Measurements from ENCODE around the gene BCKDK. TPM values are rescaled to one million over a fixed set of nuclear protein-coding genes. Genes with fewer than 3 reads are reported as not detected.

Gene BCKDK
- polyA plus RNA-seq, 6 donors from 2014 or later: 23.1 to 41.2 (median 27.3) TPM

- peaks cover 9 to 27% (median 12%) of the 10 kb centered on the region in 3 donors for H3K4me1 Mint-ChIP-seq
- H3K36me3 Mint-ChIP-seq: no peaks in the 10 kb centered on the region
- no peak overlapping the region for H3K27ac Mint-ChIP-seq
- no peak for ATAC-seq (ENCODE audit: low read depth in 2 of 2)
- no peaks in the 10 kb centered on the region for H3K27me3 Mint-ChIP-seq
- no peaks in the 10 kb centered on the region for H3K9me3 Mint-ChIP-seq
- no peak for DNase-seq
- H3K4me3 Mint-ChIP-seq: peak overlapping the region in 1 of 8 donors; percentile 15
These were observed 24.6 kb upstream of the BCKDK start for GRCh38 chr16:31083556-31083955.

- H3K4me3 Mint-ChIP-seq: no peak overlapping the region
These were observed 24.2 kb upstream of the BCKDK start for GRCh38 chr16:31083981-31084380.

DNA sequence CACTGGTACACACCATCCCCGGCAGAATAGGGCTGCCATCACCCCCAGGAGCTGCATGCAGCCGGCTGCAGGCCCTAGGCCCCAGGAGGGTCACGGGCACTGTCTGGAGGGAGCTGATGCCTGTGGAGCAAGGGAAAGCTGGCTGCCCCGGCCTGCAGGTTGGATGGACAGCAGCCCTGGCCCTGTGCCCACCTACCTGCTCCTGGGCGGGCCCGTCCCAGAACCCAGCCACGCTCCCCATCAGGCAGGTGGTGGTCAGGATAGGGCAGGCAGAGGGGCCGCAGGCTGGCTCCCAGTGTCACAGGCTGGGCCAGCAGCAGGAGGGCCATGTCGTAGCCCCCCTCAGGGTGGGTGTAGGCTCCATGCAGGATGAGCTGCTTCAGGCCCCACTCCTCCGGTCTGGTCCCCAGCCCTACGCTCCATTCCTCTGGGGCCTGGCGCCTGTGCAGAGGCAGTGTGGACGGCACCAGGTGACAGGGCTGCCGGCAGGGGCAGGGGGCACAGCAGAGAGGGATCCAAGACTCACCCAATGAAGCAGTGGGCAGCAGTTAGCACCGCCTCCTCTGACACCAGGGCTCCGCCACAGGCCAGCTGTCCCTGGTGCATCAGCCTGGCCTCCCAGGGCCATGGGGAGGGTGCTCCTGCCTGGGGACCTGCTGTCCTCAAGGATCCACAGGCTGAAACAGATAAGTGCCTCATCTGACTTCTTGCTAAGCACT is 23.4 kb upstream of the BCKDK start:
- Mint-ChIP-seq H3K4me1 (peaks cover 9 to 16% (median 11%) of the 10 kb centered on the region in 3 donors), H3K4me3 (no peak overlapping the region), H3K36me3 (no peaks in the 10 kb centered on the region), H3K9me3 (no peaks in the 10 kb centered on the region), H3K27ac (peak overlapping the region in 1 of 6 donors; percentile 11), H3K27me3 (no peaks in the 10 kb centered on the region)
- ATAC-seq (ENCODE audit: low read depth in 2 of 2): no peak
- no peak for DNase-seq

More at GRCh38 chr16:31083981-31084380, 24.2 kb upstream of the BCKDK start:
- ATAC-seq (ENCODE audit: low read depth in 2 of 2): no peak
- no peaks in the 10 kb centered on the region for H3K36me3 Mint-ChIP-seq
- no peak for DNase-seq
- no peak overlapping the region for H3K27ac Mint-ChIP-seq
- no peaks in the 10 kb centered on the region for H3K27me3 Mint-ChIP-seq
- H3K4me1 Mint-ChIP-seq: peaks cover 9 to 23% (median 11%) of the 10 kb centered on the region in 3 donors
- H3K9me3 Mint-ChIP-seq: no peaks in the 10 kb centered on the region

DNA sequence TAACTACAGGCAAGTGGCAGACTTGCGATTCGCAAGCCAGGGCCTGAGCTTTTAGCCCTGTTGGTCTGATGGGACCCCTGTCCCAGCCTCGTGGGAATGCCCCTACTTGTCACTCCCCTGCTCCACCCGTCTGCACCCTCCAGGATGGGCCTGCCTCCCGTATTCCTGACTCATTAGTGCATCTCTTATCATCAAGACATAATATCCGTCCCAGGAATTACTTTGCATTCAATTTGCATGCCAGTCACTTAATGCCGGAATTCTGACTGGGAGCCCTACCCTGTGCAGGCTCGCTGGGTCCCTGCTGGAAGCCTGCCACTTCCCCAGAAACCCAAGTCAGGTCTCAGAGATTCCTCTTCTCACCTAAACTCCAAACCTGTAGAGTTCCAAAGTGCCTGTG is 22.8 kb upstream of the BCKDK start:
- no peaks in the 10 kb centered on the region for H3K36me3 Mint-ChIP-seq
- no peaks in the 10 kb centered on the region for H3K9me3 Mint-ChIP-seq
- no peak for DNase-seq
- no peak for ATAC-seq (ENCODE audit: low read depth in 2 of 2)
- no peak overlapping the region for H3K4me3 Mint-ChIP-seq
- H3K27ac Mint-ChIP-seq: peak overlapping the region in 3 of 6 donors; percentile 42 to 81 (median 75)
- peaks cover 9 to 16% (median 11%) of the 10 kb centered on the region in 3 donors for H3K4me1 Mint-ChIP-seq
- H3K27me3 Mint-ChIP-seq: no peaks in the 10 kb centered on the region

- peaks cover 7 to 16% (median 9%) of the 10 kb centered on the region in 3 donors for H3K4me1 Mint-ChIP-seq
- ATAC-seq (ENCODE audit: low read depth in 2 of 2) (no peak), DNase-seq (no peak)
- no peaks in the 10 kb centered on the region for H3K36me3 Mint-ChIP-seq
- peak overlapping the region in 1 of 8 donors; percentile 42 for H3K4me3 Mint-ChIP-seq
- no peaks in the 10 kb centered on the region for H3K27me3 Mint-ChIP-seq
- no peaks in the 10 kb centered on the region for H3K9me3 Mint-ChIP-seq
- peak overlapping the region in 2 of 6 donors; percentile 20 to 75 for H3K27ac Mint-ChIP-seq
These were observed 22.1 kb upstream of the BCKDK start for GRCh38 chr16:31085873-31086628.

- no peak for ATAC-seq (ENCODE audit: low read depth in 2 of 2)
- Mint-ChIP-seq H3K9me3 (no peaks in the 10 kb centered on the region), H3K36me3 (no peaks in the 10 kb centered on the region), H3K4me3 (no peak overlapping the region), H3K27ac (no peak overlapping the region), H3K4me1 (peaks cover 7 to 12% (median 9%) of the 10 kb centered on the region in 3 donors), H3K27me3 (no peaks in the 10 kb centered on the region)
- no peak for DNase-seq
These were observed 21.6 kb upstream of the BCKDK start for GRCh38 chr16:31086629-31086906.

GRCh38 chr16:31087481-31087880 is 20.7 kb upstream of the BCKDK start:
- no peaks in the 10 kb centered on the region for H3K36me3 Mint-ChIP-seq
- no peaks in the 10 kb centered on the region for H3K27me3 Mint-ChIP-seq
- DNase-seq (no peak), ATAC-seq (ENCODE audit: low read depth in 2 of 2) (no peak)
- H3K27ac Mint-ChIP-seq: no peak overlapping the region
- H3K9me3 Mint-ChIP-seq: no peaks in the 10 kb centered on the region
- peaks cover 0 to 6% (median 4%) of the 10 kb centered on the region in 3 donors for H3K4me1 Mint-ChIP-seq
- H3K4me3 Mint-ChIP-seq: no peak overlapping the region

DNA sequence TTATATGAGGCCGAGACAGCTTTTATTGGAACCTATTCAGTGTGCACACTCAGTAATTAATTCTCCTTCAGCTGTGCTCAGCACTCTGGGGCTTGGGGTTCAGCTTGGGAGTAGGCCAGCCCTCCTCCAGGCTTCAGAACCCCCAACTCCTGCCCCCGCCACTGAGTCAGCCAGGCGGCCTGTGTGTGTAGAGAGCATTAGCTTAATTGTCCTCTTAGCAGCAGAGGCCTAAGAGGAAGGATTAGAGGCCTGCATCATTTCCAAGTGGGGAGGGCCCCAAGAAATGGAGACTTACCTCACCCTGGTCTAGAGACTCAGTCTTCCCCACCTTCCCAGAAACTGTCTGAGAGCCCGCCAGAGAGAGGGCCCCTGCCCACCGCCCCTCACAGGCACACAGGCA is 20.2 kb upstream of the BCKDK start:
- ATAC-seq (ENCODE audit: low read depth in 2 of 2): no peak
- H3K9me3 Mint-ChIP-seq: no peaks in the 10 kb centered on the region
- H3K4me1 Mint-ChIP-seq: peaks cover 0 to 6% (median 4%) of the 10 kb centered on the region in 3 donors
- H3K4me3 Mint-ChIP-seq: no peak overlapping the region
- DNase-seq: no peak
- no peaks in the 10 kb centered on the region for H3K27me3 Mint-ChIP-seq
- H3K36me3 Mint-ChIP-seq: no peaks in the 10 kb centered on the region
- H3K27ac Mint-ChIP-seq: no peak overlapping the region

DNA sequence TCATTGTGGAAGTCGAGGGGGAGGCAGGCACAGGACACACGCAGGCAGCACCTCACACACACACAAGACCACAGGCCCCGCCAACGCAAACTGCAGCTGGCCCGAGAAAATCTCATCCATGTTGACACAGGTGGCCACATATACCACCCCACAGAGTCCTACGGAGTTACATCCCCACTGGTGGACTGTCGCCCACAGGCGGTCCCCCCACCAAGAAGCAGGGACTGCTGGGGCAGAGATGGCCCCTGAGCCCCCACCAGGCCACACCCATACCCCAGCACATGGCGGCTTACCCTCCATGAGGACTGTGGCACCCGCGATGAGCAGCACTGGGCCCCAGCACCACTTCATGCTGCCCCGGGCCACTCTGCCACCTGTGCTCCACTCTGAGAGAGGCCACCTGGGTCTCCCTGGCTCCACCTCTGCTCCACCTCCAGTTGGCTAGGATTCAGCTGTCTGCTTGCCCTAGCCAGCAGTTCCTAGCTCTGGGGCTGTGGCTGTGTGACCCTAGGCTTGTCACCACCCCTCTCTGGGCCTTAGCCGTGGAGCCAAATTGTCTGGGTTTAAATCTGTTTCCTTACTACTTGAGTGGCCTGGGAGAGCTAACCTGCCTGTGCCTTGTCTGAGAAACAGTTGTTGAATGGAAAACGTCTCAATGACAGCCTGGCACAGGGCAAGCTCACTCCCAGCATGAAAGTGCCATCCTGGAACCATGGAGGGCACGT is 19.6 kb upstream of the BCKDK start, which contains the start of gene PRSS53:
TSS of gene PRSS53 (minus strand) at position 485 of the 725 bp plus-strand sequence. CDS start at position 351, 134 bp downstream.
- Mint-ChIP-seq H3K4me3 (peak within 1 kb of the TSS in 1 of 8 donors; percentile 15), H3K36me3 (no peaks in the 10 kb centered on the region), H3K4me1 (peaks cover 3 to 7% (median 6%) of the 10 kb centered on the region in 3 donors), H3K9me3 (no peaks in the 10 kb centered on the region), H3K27ac (peak within 1 kb of the TSS in 1 of 6 donors; percentile 47), H3K27me3 (no peaks in the 10 kb centered on the region)
- DNase-seq (no peak), ATAC-seq (ENCODE audit: low read depth in 2 of 2) (no peak)

GRCh38 chr16:31089199-31089598 is 19.0 kb upstream of the BCKDK start:
- Mint-ChIP-seq H3K4me3 (no peak overlapping the region), H3K27me3 (no peaks in the 10 kb centered on the region), H3K4me1 (peaks cover 9 to 12% (median 10%) of the 10 kb centered on the region in 3 donors), H3K27ac (peak overlapping the region in 1 of 6 donors; percentile 47), H3K36me3 (no peaks in the 10 kb centered on the region), H3K9me3 (no peaks in the 10 kb centered on the region)
- DNase-seq: no peak
- no peak for ATAC-seq (ENCODE audit: low read depth in 2 of 2)

DNA sequence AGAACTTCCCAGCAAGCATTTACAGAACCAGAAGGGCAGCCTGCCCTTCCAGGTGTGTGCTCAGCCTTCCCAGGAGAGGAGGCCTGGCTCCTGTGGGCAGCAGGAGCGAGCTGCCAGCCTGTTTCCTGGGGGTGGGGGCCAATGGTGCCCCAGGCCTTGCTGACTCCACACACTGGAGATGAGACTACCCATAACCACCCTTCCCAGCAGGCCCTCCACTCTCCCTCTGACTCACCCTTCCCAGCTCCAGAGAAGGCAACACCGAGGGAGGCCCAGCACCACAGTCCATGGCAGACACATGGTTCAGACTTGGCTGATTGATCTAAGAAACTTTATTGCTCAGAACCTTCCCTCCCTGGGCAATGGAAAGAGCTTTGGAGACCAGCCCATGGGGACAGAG is 17.6 kb upstream of the BCKDK start:
- H3K4me3 Mint-ChIP-seq: peak overlapping the region in 1 of 8 donors; percentile 12
- H3K27ac Mint-ChIP-seq: peak overlapping the region in 1 of 6 donors; percentile 34
- no peak for ATAC-seq (ENCODE audit: low read depth in 2 of 2)
- H3K9me3 Mint-ChIP-seq: no peaks in the 10 kb centered on the region
- H3K27me3 Mint-ChIP-seq: no peaks in the 10 kb centered on the region
- peaks cover 15 to 22% (median 22%) of the 10 kb centered on the region in 3 donors for H3K4me1 Mint-ChIP-seq
- no peaks in the 10 kb centered on the region for H3K36me3 Mint-ChIP-seq
- DNase-seq: no peak

DNA sequence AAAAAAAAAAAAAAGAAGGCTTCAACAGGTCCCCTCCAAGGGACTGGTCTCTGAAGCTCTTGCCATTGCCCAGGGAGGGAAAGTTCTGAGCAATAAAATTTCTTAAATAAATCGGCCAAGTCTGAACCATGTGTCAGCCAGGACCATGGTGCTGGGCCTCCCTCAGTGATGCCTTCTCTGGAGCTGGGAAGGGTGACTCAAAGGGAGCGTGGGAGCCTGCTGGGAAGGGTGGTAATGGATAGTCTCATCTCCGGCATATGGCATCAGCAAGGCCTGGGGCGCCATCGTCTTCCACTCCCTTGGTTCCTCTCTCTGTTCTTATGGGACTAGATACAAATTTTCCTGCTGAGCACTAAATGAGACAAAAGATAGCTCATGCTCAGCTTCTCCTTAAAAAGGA is 15.9 kb upstream of the BCKDK start:
- Mint-ChIP-seq H3K36me3 (no peaks in the 10 kb centered on the region), H3K9me3 (no peaks in the 10 kb centered on the region)
- no peak for ATAC-seq (ENCODE audit: low read depth in 2 of 2)

GRCh38 chr16:31093132-31093703 is 15.0 kb upstream of the BCKDK start:
- no peaks in the 10 kb centered on the region for H3K36me3 Mint-ChIP-seq
- DNase-seq (no peak), ATAC-seq (ENCODE audit: low read depth in 2 of 2) (no peak)
- H3K27me3 Mint-ChIP-seq: no peaks in the 10 kb centered on the region
- H3K4me3 Mint-ChIP-seq: peak overlapping the region in 6 of 8 donors; percentile 20 to 96 (median 76)
- peak overlapping the region in 2 of 6 donors; percentile 7 to 76 for H3K27ac Mint-ChIP-seq
- no peaks in the 10 kb centered on the region for H3K9me3 Mint-ChIP-seq
- peaks cover 19 to 31% (median 26%) of the 10 kb centered on the region in 3 donors for H3K4me1 Mint-ChIP-seq

More for the DNA sequence above, 15.9 kb upstream of the BCKDK start:
- no peaks in the 10 kb centered on the region for H3K27me3 Mint-ChIP-seq
- peak overlapping the region in 6 of 8 donors; percentile 33 to 71 (median 53) for H3K4me3 Mint-ChIP-seq
- peaks cover 19 to 31% (median 26%) of the 10 kb centered on the region in 3 donors for H3K4me1 Mint-ChIP-seq
- peak overlapping the region in 2 of 6 donors; percentile 15 to 81 for H3K27ac Mint-ChIP-seq
- DNase-seq: no peak

Measured in naive B cell (primary cell).